Adipose tissue (tissue), 3 donors: ENCODE measurements around the gene SCYL2. TPM values are rescaled to one million over a fixed set of nuclear protein-coding genes. Genes with fewer than 3 reads are reported as not detected.
"Not testable (repeated sequence)": the region's sequence is repeated elsewhere in the genome, so short reads cannot be mapped to it uniquely, and the experiment has no call there.

Source experiments
- H3K27ac ChIP-seq: one replicate; pipeline ENCODE4 v1.5.1; 2013; ENCODE audit warnings: low read depth, low read length
- WGBS, 3 donors: extraction: QIAGEN DNeasy Blood & Tissue Kit; methylation state at CpG; one replicate each; pipeline ENCODE4 v1.1.7; 2013; 5-methylcytosine and 5-hydroxymethylcytosine counted together
- polyA plus RNA-seq, 3 donors: library from polyadenylated mRNA; stranded (reverse); fragments of 200-250 nt; gene quantifications; one replicate each; pipeline ENCODE4 v1.2.3, GENCODE V29; 2013
- donor health status: healthy with polysubstance abuse.
- donor health status: Bipolar disorder and iron deficiency.
- donor health status: healthy.

SCYL2 gene, protein sequence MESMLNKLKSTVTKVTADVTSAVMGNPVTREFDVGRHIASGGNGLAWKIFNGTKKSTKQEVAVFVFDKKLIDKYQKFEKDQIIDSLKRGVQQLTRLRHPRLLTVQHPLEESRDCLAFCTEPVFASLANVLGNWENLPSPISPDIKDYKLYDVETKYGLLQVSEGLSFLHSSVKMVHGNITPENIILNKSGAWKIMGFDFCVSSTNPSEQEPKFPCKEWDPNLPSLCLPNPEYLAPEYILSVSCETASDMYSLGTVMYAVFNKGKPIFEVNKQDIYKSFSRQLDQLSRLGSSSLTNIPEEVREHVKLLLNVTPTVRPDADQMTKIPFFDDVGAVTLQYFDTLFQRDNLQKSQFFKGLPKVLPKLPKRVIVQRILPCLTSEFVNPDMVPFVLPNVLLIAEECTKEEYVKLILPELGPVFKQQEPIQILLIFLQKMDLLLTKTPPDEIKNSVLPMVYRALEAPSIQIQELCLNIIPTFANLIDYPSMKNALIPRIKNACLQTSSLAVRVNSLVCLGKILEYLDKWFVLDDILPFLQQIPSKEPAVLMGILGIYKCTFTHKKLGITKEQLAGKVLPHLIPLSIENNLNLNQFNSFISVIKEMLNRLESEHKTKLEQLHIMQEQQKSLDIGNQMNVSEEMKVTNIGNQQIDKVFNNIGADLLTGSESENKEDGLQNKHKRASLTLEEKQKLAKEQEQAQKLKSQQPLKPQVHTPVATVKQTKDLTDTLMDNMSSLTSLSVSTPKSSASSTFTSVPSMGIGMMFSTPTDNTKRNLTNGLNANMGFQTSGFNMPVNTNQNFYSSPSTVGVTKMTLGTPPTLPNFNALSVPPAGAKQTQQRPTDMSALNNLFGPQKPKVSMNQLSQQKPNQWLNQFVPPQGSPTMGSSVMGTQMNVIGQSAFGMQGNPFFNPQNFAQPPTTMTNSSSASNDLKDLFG
- polyA plus RNA-seq, result 10 to 100 TPM in 1 of 3 donors, 1 to 10 TPM in 2; 7.8 to 14.7 (median 9.6) TPM

DNA sequence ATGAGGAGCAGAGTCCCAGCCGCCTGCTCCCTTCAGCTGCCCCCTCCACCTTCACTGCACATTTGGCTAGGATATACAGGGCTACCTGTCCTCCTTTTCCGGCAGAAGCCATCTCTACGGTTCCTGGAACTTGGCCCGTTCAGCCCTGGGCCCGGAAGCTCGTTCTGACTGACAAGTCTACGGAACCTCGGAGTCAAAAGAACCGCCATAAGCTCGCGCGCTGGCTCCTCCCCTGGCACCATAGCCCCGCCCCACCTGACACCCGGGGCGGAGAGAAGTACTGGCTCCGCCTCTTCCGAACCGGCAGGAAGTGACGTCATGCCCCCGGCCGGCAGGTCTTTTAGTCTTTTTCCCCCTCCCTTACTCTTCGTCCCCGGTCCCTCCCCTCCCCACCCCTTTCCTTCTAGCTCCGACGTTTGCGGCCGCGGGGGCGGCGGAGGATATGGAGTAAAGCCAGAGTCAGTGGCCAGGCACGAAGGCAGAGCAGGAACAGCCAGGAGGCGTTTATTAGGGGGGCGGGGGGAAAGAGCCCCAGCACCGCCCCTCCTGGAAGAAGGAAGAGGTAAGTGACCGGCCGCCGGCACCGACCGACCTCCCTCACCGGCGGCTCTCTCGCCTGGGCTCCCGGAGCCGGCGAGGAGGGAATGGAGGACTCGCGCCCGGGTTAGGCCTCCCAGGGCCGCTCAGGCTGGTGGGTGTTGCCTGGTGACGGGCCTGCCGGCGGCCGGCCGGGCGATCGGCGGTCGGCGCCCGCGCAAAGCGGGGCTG is at the start of gene SCYL2, which contains the start of gene DEPDC4:
Gene SCYL2, plus strand, starts transcription at position 343 of the 768 bp plus-strand sequence. CDS start 15,794 bp downstream, outside the sequence.
Gene DEPDC4, minus strand, starts transcription at position 245 of the 768 bp plus-strand sequence. Its CDS starts 3 bp downstream, at position 242.
- H3K27ac ChIP-seq, result peak within 1 kb of the TSS; percentile 98
- 0% methylated on average over 59 to 62 of the region's 62 CpGs for WGBS, 3 donors

GRCh38 chr12:100219328-100220109 is 47.5 kb upstream of the SCYL2 start:
- WGBS, 3 donors, result 87 to 94% (median 88%) methylated on average over 5 of the region's 5 CpGs
- no peak overlapping the region for H3K27ac ChIP-seq

DNA sequence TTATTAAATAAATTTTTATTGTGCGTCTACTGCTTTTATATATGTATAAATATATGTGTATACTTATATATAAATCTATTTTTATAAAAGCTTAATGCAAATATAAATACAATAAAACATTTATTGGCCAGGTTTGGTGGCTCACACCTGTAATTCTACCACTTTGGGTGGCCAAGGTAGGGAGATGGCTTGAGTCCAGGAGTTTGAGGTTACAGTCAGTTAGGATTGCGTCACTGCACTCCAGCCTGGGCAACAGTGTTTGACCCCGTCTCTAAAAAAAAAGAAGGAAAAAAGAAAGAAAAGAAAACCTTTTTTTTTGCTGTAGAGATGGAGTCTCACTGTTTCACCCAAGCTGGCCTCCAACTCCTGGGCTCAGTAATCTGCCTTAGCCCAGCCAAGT is 45.5 kb upstream of the SCYL2 start:
- WGBS, 3 donors, result 76 to 96% (median 76%) methylated on average over 3 of the region's 3 CpGs

GRCh38 chr12:100222173-100222572 is 44.8 kb upstream of the SCYL2 start:
- H3K27ac ChIP-seq, result not testable (repeated sequence)
- 97 to 98% (median 97%) methylated on average over 6 of the region's 6 CpGs for WGBS, 3 donors

More for the DNA sequence above, 45.5 kb upstream of the SCYL2 start:
- H3K27ac ChIP-seq, result no peak overlapping the region

DNA sequence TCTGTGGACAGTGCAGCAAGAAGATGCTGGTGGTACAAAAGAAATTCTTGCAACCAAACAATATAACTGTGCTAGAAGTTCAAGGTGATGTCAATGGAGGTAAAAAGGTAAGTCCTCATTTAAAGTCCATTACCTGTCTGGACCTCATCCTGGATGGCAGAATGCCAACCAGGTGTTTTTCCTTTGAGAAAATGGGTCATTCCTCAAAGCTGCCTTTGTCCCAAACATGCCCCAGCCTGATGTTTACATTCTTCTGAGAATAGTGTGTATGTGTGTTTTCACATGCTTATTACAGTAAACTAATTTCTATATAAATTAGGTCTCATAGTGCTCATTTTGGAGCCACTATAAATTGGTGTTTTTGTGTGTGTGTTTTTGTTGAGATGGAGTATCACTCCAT is 41.5 kb upstream of the SCYL2 start:
- H3K27ac ChIP-seq, result no peak overlapping the region

- H3K27ac ChIP-seq, result no peak overlapping the region
- 92 to 97% (median 94%) methylated on average over 5 of the region's 5 CpGs for WGBS, 3 donors
These were observed 37.8 kb upstream of the SCYL2 start for GRCh38 chr12:100229036-100229635.

DNA sequence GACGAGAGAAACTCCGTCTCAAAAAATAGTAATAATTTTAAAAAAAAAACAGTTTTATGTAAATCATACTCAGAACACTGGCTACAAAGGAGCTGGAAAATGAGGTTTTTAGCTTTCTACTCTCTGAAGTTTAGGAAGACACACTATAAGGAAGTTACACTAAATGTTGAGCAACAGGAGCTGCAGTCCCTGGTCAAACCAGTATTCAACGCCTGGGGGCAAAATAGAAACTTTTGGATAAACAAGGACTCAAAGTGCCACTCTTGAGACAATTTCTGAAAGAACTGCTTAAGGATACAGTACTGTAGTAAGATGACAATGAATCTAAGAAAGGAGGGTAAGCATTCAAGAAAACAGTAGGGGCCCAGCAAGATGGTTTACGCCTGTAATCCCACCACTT is 37.1 kb upstream of the SCYL2 start:
- H3K27ac ChIP-seq, result no peak overlapping the region
- 63 to 92% (median 69%) methylated on average over 4 of the region's 4 CpGs for WGBS, 3 donors

DNA sequence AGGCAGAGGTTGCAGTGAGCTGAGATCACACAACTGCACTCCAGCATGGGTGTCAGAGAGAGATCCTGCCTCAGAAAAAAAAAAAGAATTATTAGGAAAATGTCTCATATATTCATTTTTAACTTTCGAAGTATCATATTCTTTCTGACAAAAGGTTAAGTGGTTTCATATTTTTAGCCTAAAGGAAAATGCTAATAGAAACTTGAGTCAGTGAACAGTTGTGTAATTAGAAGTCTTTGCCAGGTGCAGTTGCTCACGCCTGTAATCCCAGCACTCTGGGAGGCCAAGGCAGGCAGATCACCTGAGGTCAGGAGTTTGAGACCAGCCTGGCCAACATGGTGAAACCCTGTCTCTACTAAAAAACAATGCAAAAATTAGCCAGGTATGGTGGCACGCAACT is 35.1 kb upstream of the SCYL2 start:
- not testable (repeated sequence) for H3K27ac ChIP-seq
- WGBS, 3 donors, result 78 to 84% (median 83%) methylated on average over 3 of the region's 3 CpGs

- H3K27ac ChIP-seq, result no peak overlapping the region
- WGBS, 3 donors, result 37 to 47% (median 39%) methylated on average over 3 of the region's 3 CpGs
These were observed 32.8 kb upstream of the SCYL2 start for GRCh38 chr12:100234166-100234565.

GRCh38 chr12:100234591-100235304 is 32.2 kb upstream of the SCYL2 start:
- 31 to 45% (median 43%) methylated on average over 7 of the region's 7 CpGs for WGBS, 3 donors
- no peak overlapping the region for H3K27ac ChIP-seq

- WGBS, 3 donors, result 94 to 96% (median 95%) methylated on average over 3 of the region's 3 CpGs
- H3K27ac ChIP-seq, result no peak overlapping the region
These were observed 28.2 kb upstream of the SCYL2 start for GRCh38 chr12:100238801-100239200.

GRCh38 chr12:100239589-100239988 is 27.4 kb upstream of the SCYL2 start:
- WGBS, 3 donors, result 89 to 100% (median 98%) methylated on average over 1 of the region's 1 CpG
- H3K27ac ChIP-seq, result no peak overlapping the region

- no peak overlapping the region for H3K27ac ChIP-seq
- 78 to 94% (median 82%) methylated on average over 5 of the region's 5 CpGs for WGBS, 3 donors
These were observed 23.8 kb upstream of the SCYL2 start for GRCh38 chr12:100243137-100243536.

GRCh38 chr12:100247765-100248164 is 19.2 kb upstream of the SCYL2 start:
- WGBS, 3 donors, result 91 to 96% (median 93%) methylated on average over 4 of the region's 4 CpGs
- H3K27ac ChIP-seq, result no peak overlapping the region

GRCh38 chr12:100248886-100249285 is 18.1 kb upstream of the SCYL2 start:
- no peak overlapping the region for H3K27ac ChIP-seq

- no peak overlapping the region for H3K27ac ChIP-seq
- 69 to 92% (median 75%) methylated on average over 7 of the region's 7 CpGs for WGBS, 3 donors
These were observed 17.0 kb upstream of the SCYL2 start for GRCh38 chr12:100249941-100250340.

- no peak overlapping the region for H3K27ac ChIP-seq
These were observed 15.1 kb upstream of the SCYL2 start for GRCh38 chr12:100251917-100252316.

More at GRCh38 chr12:100251917-100252316, 15.1 kb upstream of the SCYL2 start:
- WGBS, 3 donors, result 35 to 74% (median 72%) methylated on average over 2 of the region's 2 CpGs
